Endothelial cell of umbilical vein (primary cell): ENCODE measurements around the gene SYTL2. TPM values are rescaled to one million over a fixed set of nuclear protein-coding genes. Genes with fewer than 3 reads are reported as not detected.

Experiments used
- BruUV-seq: library from RNA; stranded (reverse); fragments of 400-500 nt; replicated peaks from 2 replicates; lab custom pipeline; 2021; lab: Mats Ljungman, UMichigan
- CTCF ChIA-PET: fragments of 300-600, 350-600 bp; sonication (Branson Sonifier 250); formaldehyde crosslinking; loops from one replicate; lab custom pipeline; 2021; ENCODE audit warnings: antibody characterized with exemption, inconsistent platforms; lab: Charles Lee
- POLR2A ChIA-PET: fragments of 300-600, 350-600 bp; sonication (Branson Sonifier 250); formaldehyde crosslinking; loops from one replicate; lab custom pipeline; 2021; ENCODE audit warnings: antibody characterized with exemption, inconsistent platforms; lab: Charles Lee
- DNase-seq: peaks from one replicate; pipeline ENCODE4 v3.0.0-alpha.2; 2011; ENCODE audit warnings: low read depth, low spot score
- FAIRE-seq: peaks from 2 replicates; lab custom pipeline; 2011; peaks lifted over from hg19 to GRCh38; lab: Jason Lieb, UNC
- H2AFZ ChIP-seq: 2 replicates; pipeline ENCODE4 v1.6.0; 2012; ENCODE audit warnings: low read depth, low read length, control low read depth, inconsistent platforms
- H3K27ac ChIP-seq: 2 replicates; pipeline ENCODE4 v1.5.1; 2011; ENCODE audit warnings: low read depth, mild to moderate bottlenecking, control low read depth, low read length, moderate library complexity; ENCODE audit not compliant: insufficient read depth
- H3K27me3 ChIP-seq, 2 experiments: 2 replicates each; pipeline versions ENCODE4 v1.6.0 to v1.6.1; 2011; ENCODE audit warnings: low read length in 2 of 2, mixed read lengths in 1 of 2; ENCODE audit not compliant: control insufficient read depth in 2 of 2, insufficient read depth in 2 of 2
- H3K36me3 ChIP-seq, 2 experiments: 2 replicates in 1 of 2; 3 replicates in 1 of 2; pipeline ENCODE4 v1.5.1; 2011; ENCODE audit warnings: low read length in 2 of 2, mild to moderate bottlenecking in 1 of 2, moderate library complexity in 1 of 2; ENCODE audit not compliant: control insufficient read depth in 2 of 2, insufficient read depth in 2 of 2; ENCODE audit errors: extremely low read depth in 1 of 2
- H3K4me1 ChIP-seq: 3 replicates; pipeline ENCODE4 v1.5.1; 2011; ENCODE audit warnings: mild to moderate bottlenecking, low read length; ENCODE audit not compliant: control insufficient read depth, insufficient read depth; ENCODE audit errors: extremely low read depth
- H3K4me2 ChIP-seq: 2 replicates; pipeline ENCODE4 v1.6.1; 2011; ENCODE audit warnings: low read length, control low read depth, mixed read lengths; ENCODE audit not compliant: insufficient read depth
- H3K4me3 ChIP-seq, 3 experiments: fragments of 200-600 bp in 1 of 3; sonication (generic), shearing (Covaris generic) in 1 of 3; replicated peaks in 1 of 3; 2 replicates each; pipeline ENCODE4 v1.5.1; 2011 to 2016; ENCODE audit warnings: control low read depth in 3 of 3, low read length in 3 of 3, mild to moderate bottlenecking in 2 of 3, inconsistent platforms in 1 of 3, low read depth in 1 of 3, moderate library complexity in 1 of 3; ENCODE audit not compliant: insufficient read depth in 1 of 3
- H3K79me2 ChIP-seq: 2 replicates; pipeline ENCODE4 v1.6.0; 2012; ENCODE audit warnings: low read length, inconsistent platforms; ENCODE audit not compliant: control insufficient read depth, insufficient read depth
- H3K9ac ChIP-seq: replicated peaks from 2 replicates; pipeline ENCODE3; 2011; ENCODE audit warnings: low read length, control low read depth; ENCODE audit not compliant: insufficient read depth; ENCODE audit errors: extremely low read depth
- H3K9me1 ChIP-seq: replicated peaks from 3 replicates; pipeline ENCODE4 v1.6.0; 2011; ENCODE audit warnings: mild to moderate bottlenecking, low read length; ENCODE audit not compliant: control insufficient read depth, insufficient read depth; ENCODE audit errors: extremely low read depth
- H3K9me3 ChIP-seq: replicated peaks from 2 replicates; pipeline ENCODE4 v1.5.1; 2012; ENCODE audit warnings: low read length, inconsistent platforms; ENCODE audit not compliant: control insufficient read depth, insufficient read depth
- H4K20me1 ChIP-seq: replicated peaks from 2 replicates; pipeline ENCODE3; 2011; ENCODE audit warnings: mild to moderate bottlenecking, low read length; ENCODE audit not compliant: control insufficient read depth, insufficient read depth; ENCODE audit errors: extremely low read depth
- EZH2 ChIP-seq: IDR thresholded peaks from 2 replicates; pipeline ENCODE4 v1.6.1; 2012; ENCODE audit warnings: borderline replicate concordance, low read depth, mild to moderate bottlenecking, moderate library complexity, low read length, inconsistent platforms; ENCODE audit not compliant: severe bottlenecking
- FOS ChIP-seq: IDR thresholded peaks from 2 replicates; pipeline ENCODE4 v1.6.1; 2011; ENCODE audit warnings: mild to moderate bottlenecking, low read length, moderate library complexity, borderline replicate concordance; ENCODE audit not compliant: insufficient read depth
- GATA2 ChIP-seq: IDR thresholded peaks from 2 replicates; pipeline ENCODE4 v1.7.0; 2011; ENCODE audit warnings: low read depth, mild to moderate bottlenecking, moderate library complexity, mixed read lengths, low read length; ENCODE audit not compliant: insufficient read length, insufficient read depth
- JUN ChIP-seq: IDR thresholded peaks from 2 replicates; pipeline ENCODE4 v1.6.1; 2011; ENCODE audit warnings: borderline replicate concordance, low read depth; ENCODE audit not compliant: insufficient read length, insufficient read depth
- MAX ChIP-seq: IDR thresholded peaks from 2 replicates; pipeline ENCODE4 v1.6.1; 2011; ENCODE audit not compliant: insufficient read depth, insufficient read length
- MYC ChIP-seq: IDR thresholded peaks from one replicate; pipeline ENCODE4 v1.6.1; 2011; ENCODE audit warnings: mild to moderate bottlenecking, low read depth, low read length
- POLR2A ChIP-seq: IDR thresholded peaks from 2 replicates; pipeline ENCODE4 v1.6.1; 2012; ENCODE audit warnings: low read depth, mild to moderate bottlenecking, control low read depth, low read length
- POLR2AphosphoS5 ChIP-seq: IDR thresholded peaks from 2 replicates; pipeline ENCODE4 v1.6.1; 2012; ENCODE audit warnings: low read depth, mild to moderate bottlenecking, control low read depth, low read length, moderate library complexity; ENCODE audit not compliant: insufficient read depth
- dilution Hi-C: fragments of 300-500 bp; cut with MboI; formaldehyde crosslinking; loops from one replicate; pipeline ENCODE4 v1.15.0; 2019; ENCODE audit warnings: low sequenced_read_pairs; ENCODE audit not compliant: extremely low pct_ligation_motif_present
- intact Hi-C: fragments of 100-400 bp; cut with micrococcal nuclease; formaldehyde crosslinking; loops from one replicate; pipeline ENCODE4 v1.10.0; 2022
- polyA plus RNA-seq, 4 experiments: library from polyadenylated mRNA; depleted of rRNA in 3 of 4; stranded (reverse) in 3 of 4; unstranded in 1 of 4; fragments of >200 nt; gene quantifications; 2 replicates each; pipeline versions ENCODE4 v1.2.1 to v1.2.3, GENCODE V29; 2011 to 2012; ENCODE audit warnings: missing spikeins in 1 of 4
- total RNA-seq: library from RNA; stranded (reverse); gene quantifications from 2 replicates; pipeline ENCODE4 v1.2.3, GENCODE V29; 2021
- TF ChIP-seq, protein P1 (sequence below), 2 donors: IDR thresholded peaks; 1 replicate in 1 of 2; 2 replicates in 1 of 2; pipeline ENCODE4 v1.5.1; 2011; ENCODE audit warnings: low read length in 2 of 2, mild to moderate bottlenecking in 2 of 2, moderate library complexity in 2 of 2, control low read depth in 1 of 2, inconsistent platforms in 1 of 2, low read depth in 1 of 2; ENCODE audit not compliant: insufficient read depth in 1 of 2; ENCODE audit errors: extremely low read depth in 1 of 2

SYTL2 gene
- total and polyA plus RNA-seq, 2 donors (not counting 3 experiments of a cell fraction or from before 2014, with no cell fraction given): 1.4 to 2.4 TPM

DNA sequence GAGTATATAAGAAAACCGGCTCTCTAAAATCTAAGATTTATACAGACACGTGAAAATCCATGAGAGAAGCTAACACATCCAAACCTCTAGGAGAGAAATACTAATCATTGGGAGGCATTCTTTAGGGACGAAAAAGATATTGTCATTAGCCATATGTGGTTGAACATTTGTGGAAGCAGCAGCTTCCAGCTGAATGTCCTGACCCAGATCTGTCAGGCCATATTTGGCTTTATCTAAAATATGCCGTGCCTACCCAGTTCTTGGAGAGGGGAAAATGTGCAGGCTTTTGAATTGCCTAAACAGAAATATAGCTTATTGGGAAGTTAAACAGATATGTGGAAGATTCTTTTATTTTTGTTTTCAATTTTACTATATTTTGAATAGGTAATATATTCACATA is 131.4 kb downstream of the SYTL2 start:
- Histone ChIP-seq H3K36me3 (no peaks in the 10 kb centered on the region), H3K4me3 (no peak overlapping the region), H3K9me3 (no peaks in the 10 kb centered on the region), H3K27me3 (peaks cover 20 to 43% of the 10 kb centered on the region in 2 experiments), H3K4me1 (peaks cover 4% of the 10 kb centered on the region), H3K79me2 (no peaks in the 10 kb centered on the region), H3K4me2 (no peak overlapping the region), H3K9me1 (no peaks in the 10 kb centered on the region), H4K20me1 (no peaks in the 10 kb centered on the region), H3K9ac (no peak overlapping the region), H2AFZ (no peak overlapping the region), H3K27ac (no peak overlapping the region)
- intact Hi-C loops (no loop called here), dilution Hi-C loops (no loop called here)
- ChIA-PET CTCF (interaction anchor here (0.9 to 2.4 kb wide), 7 partner anchors 10 to 175 kb away, joined by 3 to 10 read pairs (median 4); partner anchors contain the start of gene CCDC83), POLR2A (interaction anchor here (0.6 kb wide), 1 partner anchor 108 kb away, joined by 3 read pairs; no protein-coding TSS in a partner anchor)
- TF ChIP-seq POLR2A: no peak
- TF ChIP-seq POLR2AphosphoS5: no peak
- TF ChIP-seq EZH2: no peak
- TF ChIP-seq, protein P1, sequence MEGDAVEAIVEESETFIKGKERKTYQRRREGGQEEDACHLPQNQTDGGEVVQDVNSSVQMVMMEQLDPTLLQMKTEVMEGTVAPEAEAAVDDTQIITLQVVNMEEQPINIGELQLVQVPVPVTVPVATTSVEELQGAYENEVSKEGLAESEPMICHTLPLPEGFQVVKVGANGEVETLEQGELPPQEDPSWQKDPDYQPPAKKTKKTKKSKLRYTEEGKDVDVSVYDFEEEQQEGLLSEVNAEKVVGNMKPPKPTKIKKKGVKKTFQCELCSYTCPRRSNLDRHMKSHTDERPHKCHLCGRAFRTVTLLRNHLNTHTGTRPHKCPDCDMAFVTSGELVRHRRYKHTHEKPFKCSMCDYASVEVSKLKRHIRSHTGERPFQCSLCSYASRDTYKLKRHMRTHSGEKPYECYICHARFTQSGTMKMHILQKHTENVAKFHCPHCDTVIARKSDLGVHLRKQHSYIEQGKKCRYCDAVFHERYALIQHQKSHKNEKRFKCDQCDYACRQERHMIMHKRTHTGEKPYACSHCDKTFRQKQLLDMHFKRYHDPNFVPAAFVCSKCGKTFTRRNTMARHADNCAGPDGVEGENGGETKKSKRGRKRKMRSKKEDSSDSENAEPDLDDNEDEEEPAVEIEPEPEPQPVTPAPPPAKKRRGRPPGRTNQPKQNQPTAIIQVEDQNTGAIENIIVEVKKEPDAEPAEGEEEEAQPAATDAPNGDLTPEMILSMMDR (IDR thresholded peaks at IDR 0.05; ENCODE audit: extremely low read depth in 1 of 2, insufficient read depth in 1 of 2, low read depth in 1 of 2, low read length in 2 of 2): no peak
- TF ChIP-seq MAX: no peak
- no peak for TF ChIP-seq JUN
- no peak for TF ChIP-seq GATA2
- no peak for TF ChIP-seq FOS
- TF ChIP-seq MYC: no peak
- FAIRE-seq (no peak), DNase-seq (no peak)
- BruUV-seq: no TSS peak
